Fibroblast of lung (primary cell): ENCODE results near the gene GTF2A1L. TPM values are rescaled to one million over a fixed set of nuclear protein-coding genes. Genes with fewer than 3 reads are reported as not detected.

Source experiments
- DNase-seq, 2 donors: peaks; one replicate each; pipeline versions ENCODE4 v3.0.0 to v3.0.0-alpha.2; 2010; ENCODE audit warnings: low read depth in 2 of 2
- H2AFZ ChIP-seq: 2 replicates; pipeline ENCODE4 v1.5.1; 2012; ENCODE audit warnings: low read length, control low read depth, inconsistent platforms
- H3K27ac ChIP-seq: 2 replicates; pipeline ENCODE4 v1.5.1; 2011; ENCODE audit warnings: low read length, control low read depth; ENCODE audit not compliant: insufficient read depth
- H3K27me3 ChIP-seq: 2 replicates; pipeline ENCODE4 v1.5.1; 2011; ENCODE audit warnings: mild to moderate bottlenecking, low read length; ENCODE audit not compliant: control insufficient read depth, insufficient read depth
- H3K36me3 ChIP-seq: 2 replicates; pipeline ENCODE4 v1.5.1; 2011; ENCODE audit warnings: low read length; ENCODE audit not compliant: control insufficient read depth, insufficient read depth
- H3K4me1 ChIP-seq: 2 replicates; pipeline ENCODE4 v1.5.1; 2011; ENCODE audit warnings: low read length; ENCODE audit not compliant: control insufficient read depth, insufficient read depth; ENCODE audit errors: extremely low read depth
- H3K4me2 ChIP-seq: 2 replicates; pipeline ENCODE4 v1.5.1; 2011; ENCODE audit warnings: low read length, control low read depth; ENCODE audit not compliant: insufficient read depth; ENCODE audit errors: extremely low read depth
- H3K4me3 ChIP-seq, 4 experiments: fragments of 200-600 bp in 1 of 4; sonication (generic) in 1 of 4; replicated peaks in 1 of 4; 2 replicates each; pipeline ENCODE4 v1.5.1; 2011 to 2016; ENCODE audit warnings: low read length in 4 of 4, low read depth in 3 of 4, mild to moderate bottlenecking in 3 of 4, control low read depth in 2 of 4, inconsistent platforms in 1 of 4, mixed read lengths in 1 of 4; ENCODE audit not compliant: insufficient read depth in 1 of 4; ENCODE audit errors: control extremely low read depth in 1 of 4
- H3K79me2 ChIP-seq: 2 replicates; pipeline ENCODE4 v1.5.1; 2012; ENCODE audit warnings: mild to moderate bottlenecking, low read length, inconsistent platforms; ENCODE audit not compliant: control insufficient read depth, insufficient read depth
- H3K9ac ChIP-seq: 2 replicates; pipeline ENCODE4 v1.5.1; 2011; ENCODE audit warnings: mild to moderate bottlenecking, low read length, control low read depth; ENCODE audit not compliant: insufficient read depth
- H3K9me3 ChIP-seq: 2 replicates; pipeline ENCODE4 v1.5.1; 2012; ENCODE audit warnings: low read depth, low read length; ENCODE audit not compliant: control insufficient read depth, insufficient read depth
- H4K20me1 ChIP-seq: 2 replicates; pipeline ENCODE4 v1.5.1; 2011; ENCODE audit warnings: low read length; ENCODE audit not compliant: control insufficient read depth, insufficient read depth; ENCODE audit errors: extremely low read depth
- CTCF ChIP-seq, 2 donors: IDR thresholded peaks in 1 of 2; conservative IDR thresholded peaks in 1 of 2; 1 replicate in 1 of 2; 2 replicates in 1 of 2; pipeline ENCODE4 v1.5.1; 2011 to 2012; ENCODE audit warnings: low read length in 2 of 2, control low read depth in 1 of 2, inconsistent platforms in 1 of 2, low read depth in 1 of 2, mild to moderate bottlenecking in 1 of 2
- EZH2 ChIP-seq: IDR thresholded peaks from 2 replicates; pipeline ENCODE4 v1.5.1; 2012; ENCODE audit warnings: low read length, control low read depth, mild to moderate bottlenecking; ENCODE audit errors: missing control alignments
- polyA plus RNA-seq, 2 donors: library from polyadenylated mRNA; depleted of rRNA in 1 of 2; stranded (reverse) in 1 of 2; unstranded in 1 of 2; fragments of >200 nt; gene quantifications; 2 replicates each; pipeline ENCODE4 v1.2.1, GENCODE V29; 2011 to 2012; ENCODE audit warnings: missing spikeins in 1 of 2
- total RNA-seq: library from RNA; depleted of rRNA; stranded (reverse); fragments of >200 nt; gene quantifications from 2 replicates; pipeline ENCODE4 v1.2.1, GENCODE V29; 2014

Gene GTF2A1L
- total and polyA plus RNA-seq, 2 donors (not counting 1 experiment from before 2014, with no cell fraction given) = 0.26 to 3.5 TPM

GRCh38 chr2:48635786-48636185 is 18.1 kb downstream of the GTF2A1L start:
- Histone ChIP-seq H3K27ac (no peak overlapping the region), H3K9me3 (no peaks in the 10 kb centered on the region), H4K20me1 (no peaks in the 10 kb centered on the region), H3K9ac (no peak overlapping the region), H3K4me3 (no peak overlapping the region), H3K36me3 (no peaks in the 10 kb centered on the region), H3K79me2 (no peaks in the 10 kb centered on the region), H3K4me2 (no peak overlapping the region), H3K27me3 (no peaks in the 10 kb centered on the region), H2AFZ (no peak overlapping the region), H3K4me1 (no peaks in the 10 kb centered on the region)
- TF ChIP-seq CTCF (conservative IDR thresholded peaks at IDR 0.05 in 1 of 2, IDR thresholded peaks at IDR 0.05 in 1 of 2; ENCODE audit: low read depth in 1 of 2, low read length in 2 of 2) (no peak), EZH2 (no peak)
- DNase-seq = no peak

- no peaks in the 10 kb centered on the region for H4K20me1 ChIP-seq
- no peak overlapping the region for H3K27ac ChIP-seq
- H3K36me3 ChIP-seq = no peaks in the 10 kb centered on the region
- no peak overlapping the region for H3K4me2 ChIP-seq
- H3K27me3 ChIP-seq = no peaks in the 10 kb centered on the region
- no peak overlapping the region for H3K4me3 ChIP-seq
- no peak overlapping the region for H3K9ac ChIP-seq
- DNase-seq = no peak
- no peak overlapping the region for H2AFZ ChIP-seq
- TF ChIP-seq EZH2 = no peak
- TF ChIP-seq CTCF (conservative IDR thresholded peaks at IDR 0.05 in 1 of 2, IDR thresholded peaks at IDR 0.05 in 1 of 2; ENCODE audit: low read depth in 1 of 2, low read length in 2 of 2) = no peak
- H3K4me1 ChIP-seq = no peaks in the 10 kb centered on the region
- H3K9me3 ChIP-seq = no peaks in the 10 kb centered on the region
- H3K79me2 ChIP-seq = no peaks in the 10 kb centered on the region
Observed at GRCh38 chr2:48638261-48638660, 20.6 kb downstream of the GTF2A1L start.

- no peak overlapping the region for H3K4me3 ChIP-seq
- H3K27me3 ChIP-seq = no peaks in the 10 kb centered on the region
- no peaks in the 10 kb centered on the region for H3K9me3 ChIP-seq
- DNase-seq = peak; percentile 44 to 65
- TF ChIP-seq CTCF (conservative IDR thresholded peaks at IDR 0.05 in 1 of 2, IDR thresholded peaks at IDR 0.05 in 1 of 2; ENCODE audit: low read depth in 1 of 2, low read length in 2 of 2) (no peak), EZH2 (no peak)
- no peak overlapping the region for H3K9ac ChIP-seq
- H2AFZ ChIP-seq = no peak overlapping the region
- no peaks in the 10 kb centered on the region for H3K36me3 ChIP-seq
- H3K79me2 ChIP-seq = no peaks in the 10 kb centered on the region
- H4K20me1 ChIP-seq = no peaks in the 10 kb centered on the region
- H3K4me2 ChIP-seq = peak overlapping the region; percentile 11
- peaks cover 2% of the 10 kb centered on the region for H3K4me1 ChIP-seq
- no peak overlapping the region for H3K27ac ChIP-seq
Observed at GRCh38 chr2:48651158-48651790, 33.6 kb downstream of the GTF2A1L start.
